Activated CD8-positive, alpha-beta memory T cell treated with anti-CD3 and anti-CD28 coated beads for 48 hours (primary cell): ENCODE measurements around the gene GABPB2.
A peak's percentile ranks its signal among the peaks of the same experiment; 100 is the strongest.

Experiments
- DNase-seq, 3 experiments: peaks; one replicate each; pipeline ENCODE4 v3.0.0-alpha.2; 2020; ENCODE audit warnings: low read depth in 2 of 3, low spot score in 2 of 3

GABPB2 gene

DNA sequence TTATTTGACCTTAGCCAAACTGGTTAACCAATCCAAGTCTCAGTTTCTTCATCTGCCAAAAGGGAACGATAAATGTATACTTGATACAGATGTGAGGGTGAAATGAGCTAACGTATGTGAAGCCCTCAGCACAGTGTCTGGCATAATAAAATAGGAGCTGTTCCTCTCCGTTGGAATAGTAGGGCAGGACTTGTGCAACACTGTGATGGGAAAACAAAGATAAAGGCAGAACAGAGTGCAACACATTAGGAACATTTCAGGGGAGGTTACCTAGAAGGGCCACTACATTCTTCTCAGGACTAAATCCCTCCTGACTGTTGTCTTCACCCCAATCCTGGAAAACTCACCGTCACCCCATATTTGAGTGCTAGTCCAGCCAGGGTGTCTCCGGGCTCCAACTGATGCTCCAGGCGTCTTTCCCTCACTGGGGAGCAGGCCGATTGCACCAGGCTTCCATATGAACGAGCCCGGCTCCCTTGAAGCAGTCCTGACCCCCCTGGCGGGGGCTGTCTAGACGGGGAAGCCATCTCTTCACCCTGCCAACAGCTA is 94.2 kb downstream of the GABPB2 start:
- no peak for DNase-seq

DNA sequence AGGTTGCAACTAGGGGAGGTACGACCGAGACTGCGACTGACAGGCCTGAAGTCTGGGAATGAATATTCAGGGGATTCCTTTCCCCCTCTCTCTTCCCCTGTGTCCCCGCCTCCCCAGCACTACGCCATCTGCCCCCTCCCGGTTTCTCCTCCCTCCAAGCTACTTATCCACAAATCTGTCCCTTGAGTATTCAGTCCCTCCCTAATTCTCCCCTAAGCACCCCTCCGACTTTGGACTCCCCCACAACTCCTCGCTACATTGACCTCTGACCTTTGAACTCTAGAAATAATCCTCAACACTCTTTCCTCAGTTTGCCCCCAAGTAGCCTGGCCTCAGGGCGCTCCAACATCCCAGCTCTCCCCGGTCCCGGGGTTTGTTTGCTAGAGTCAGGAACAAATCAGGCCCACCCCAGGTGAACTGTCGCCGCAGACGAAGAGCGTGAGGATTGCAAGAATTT is 94.7 kb downstream of the GABPB2 start:
- no peak for DNase-seq

DNA sequence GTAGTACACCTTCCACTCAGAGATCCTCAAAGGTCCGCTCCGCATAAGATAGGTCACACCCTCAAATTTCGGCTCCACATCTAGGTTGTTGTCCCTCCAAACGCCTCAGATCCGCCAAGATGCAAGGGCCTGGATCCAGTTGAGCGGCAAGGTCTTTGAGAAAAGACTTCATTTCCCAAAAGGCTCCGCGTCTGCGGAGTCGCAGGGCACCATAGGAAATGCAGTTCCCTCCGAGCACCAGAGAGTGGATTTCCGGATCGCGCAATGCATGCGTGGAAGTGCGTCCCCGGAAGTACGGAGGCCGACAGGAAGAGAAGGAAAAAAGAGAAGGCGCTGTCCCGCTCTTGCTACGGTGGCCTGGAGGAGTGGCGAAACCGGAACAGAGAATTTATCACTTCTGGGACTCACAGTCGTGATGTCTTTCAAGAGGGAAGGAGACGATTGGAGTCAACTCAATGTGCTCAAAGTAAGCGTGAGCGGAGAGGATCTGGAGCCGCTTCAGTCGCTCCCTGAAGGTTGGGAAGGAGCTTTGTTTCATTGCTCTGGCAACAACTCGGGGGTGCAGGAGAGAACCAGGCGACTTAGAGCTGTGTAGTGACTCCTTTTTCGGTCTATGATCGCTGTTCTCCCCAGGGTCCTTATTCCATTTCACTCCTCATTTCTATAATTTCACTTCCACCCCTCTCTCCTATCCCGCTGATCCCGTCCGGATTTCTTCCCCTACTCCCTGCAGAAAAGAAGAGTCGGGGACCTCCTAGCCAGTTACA is 95.4 kb downstream of the GABPB2 start, which contains the start of the genes LYSMD1 and SCNM1:
TSS of gene LYSMD1 (minus strand) at position 165 of the 767 bp plus-strand sequence. CDS start 644 bp downstream, outside the sequence.
TSS of gene SCNM1 (plus strand) at position 407 of the 767 bp plus-strand sequence. CDS start at position 416, 9 bp downstream.
- DNase-seq, result peak; percentile 77 to 84 (median 83)

DNA sequence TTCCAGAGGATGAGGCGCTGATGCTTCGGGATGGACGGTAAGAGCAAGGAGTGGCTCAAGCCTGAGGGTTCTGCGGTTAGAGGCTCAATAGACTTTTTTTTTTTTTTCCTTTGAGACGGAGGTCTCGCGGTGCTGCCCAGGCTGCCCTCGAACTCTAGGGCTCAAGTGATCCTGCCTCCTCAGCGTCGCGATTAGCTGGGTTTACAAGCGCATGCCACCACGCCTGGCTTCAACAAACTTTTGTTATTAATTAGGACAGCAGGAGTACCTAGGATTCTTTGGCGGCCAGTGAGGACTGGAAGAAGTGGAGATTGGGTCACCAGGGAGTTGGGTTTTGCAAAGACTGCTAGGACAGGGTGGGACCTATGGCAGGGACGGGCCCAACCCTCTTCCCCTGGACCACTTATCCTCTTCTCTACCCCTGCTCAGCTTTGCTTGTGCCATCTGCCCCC is 96.0 kb downstream of the GABPB2 start:
- no peak for DNase-seq

DNA sequence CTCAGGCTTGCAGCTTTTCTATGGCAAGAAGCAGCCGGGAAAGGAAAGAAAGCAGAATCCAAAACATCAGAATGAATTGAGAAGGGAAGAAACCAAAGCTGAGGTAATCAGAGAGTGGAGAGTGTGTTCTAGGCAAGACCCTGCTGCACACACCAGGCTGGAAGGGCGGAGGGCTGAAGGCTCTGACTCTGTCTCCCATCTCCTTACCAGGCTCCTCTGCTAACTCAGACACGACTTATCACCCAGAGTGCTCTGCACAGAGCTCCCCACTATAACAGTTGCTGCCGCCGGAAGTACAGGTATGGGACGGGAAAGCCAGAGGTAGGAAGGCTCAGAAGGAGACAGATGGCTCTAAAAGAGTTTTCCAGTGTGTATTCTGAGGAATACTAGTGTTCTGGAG is 96.6 kb downstream of the GABPB2 start:
- DNase-seq, result no peak

DNA sequence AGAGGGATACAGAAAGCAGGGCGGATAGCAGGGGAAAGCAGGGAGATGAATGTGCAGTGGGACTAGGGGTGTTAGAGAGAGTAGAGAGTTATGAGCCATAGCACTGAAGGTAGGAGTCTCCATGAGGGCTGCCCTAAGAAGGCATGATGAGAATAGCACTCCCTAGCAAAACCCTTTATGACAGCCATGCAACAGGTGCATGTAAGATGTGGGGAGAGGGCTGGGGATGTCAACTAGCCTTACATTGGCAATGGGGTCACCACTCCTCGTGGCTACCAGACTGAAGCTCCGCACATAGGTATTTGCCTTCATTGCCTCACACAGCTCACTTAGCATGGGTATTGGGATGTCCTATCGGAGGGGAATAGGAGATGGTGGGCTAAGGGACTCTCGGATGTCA is 100.6 kb downstream of the GABPB2 start:
- DNase-seq, result no peak
